AG09309 (cell line): Measurements from ENCODE around the gene PAEP.

Source experiments
- DNase-seq: peaks from one replicate; pipeline ENCODE4 v3.0.0-alpha.2; 2010; ENCODE audit warnings: low read depth
- H3K4me3 ChIP-seq: 2 replicates; pipeline ENCODE4 v1.5.1; 2011; ENCODE audit warnings: mild to moderate bottlenecking, low read depth, low read length, moderate library complexity; ENCODE audit not compliant: control insufficient read depth
- CTCF ChIP-seq: IDR thresholded peaks from 2 replicates; pipeline ENCODE4 v1.5.1; 2011; ENCODE audit warnings: mild to moderate bottlenecking, low read depth, low read length, inconsistent platforms; ENCODE audit not compliant: insufficient read depth, control insufficient read depth; ENCODE audit errors: missing control alignments

The PAEP gene

GRCh38 chr9:135584934-135585333, 23.4 kb downstream of the PAEP start:
- no peak overlapping the region for H3K4me3 ChIP-seq
- no peak for TF ChIP-seq CTCF
- no peak for DNase-seq

- no peak for DNase-seq
- H3K4me3 ChIP-seq = no peak overlapping the region
- no peak for TF ChIP-seq CTCF
Observed at GRCh38 chr9:135586601-135587109, 25.1 kb downstream of the PAEP start.

DNA sequence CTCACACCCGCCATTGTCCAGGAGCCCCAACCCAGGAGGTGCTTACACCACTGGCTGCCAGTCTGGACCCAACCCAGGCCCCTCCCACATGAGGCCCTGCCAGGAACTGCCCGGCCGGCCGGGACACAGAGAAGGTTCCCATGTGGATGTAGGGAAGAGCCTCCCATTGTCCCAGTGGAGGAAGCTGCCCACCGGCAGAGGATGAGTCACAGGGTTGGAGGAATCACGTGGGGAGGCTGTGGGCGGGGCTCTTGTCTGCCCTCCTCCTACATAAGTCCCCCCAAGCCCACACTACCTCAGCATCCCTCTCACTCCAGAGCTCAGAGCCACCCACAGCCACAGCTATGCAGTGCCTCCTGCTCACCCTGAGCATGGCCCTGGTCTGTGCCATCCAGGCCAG, 26.1 kb downstream of the PAEP start:
- no peak overlapping the region for H3K4me3 ChIP-seq
- DNase-seq = no peak
- TF ChIP-seq CTCF = no peak

DNA sequence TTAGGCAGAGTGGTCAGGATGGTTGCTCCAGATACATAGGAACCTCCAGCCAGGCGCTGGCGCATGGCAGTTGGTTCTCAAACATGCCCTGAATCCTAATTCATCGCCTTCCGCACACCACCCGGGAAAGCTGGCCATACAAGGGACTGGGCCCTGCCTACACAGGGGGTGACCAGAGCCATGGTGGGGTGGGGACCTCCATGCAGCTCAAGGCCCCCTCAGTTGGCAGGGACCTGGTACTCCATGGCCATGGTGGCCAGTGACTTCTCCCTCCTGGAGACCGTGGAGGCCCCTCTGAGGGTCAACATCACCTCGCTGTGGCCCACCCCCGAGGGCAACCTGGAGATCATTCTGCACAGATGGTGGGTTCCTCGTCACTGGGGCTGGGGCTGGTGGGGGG, 26.8 kb downstream of the PAEP start:
- no peak overlapping the region for H3K4me3 ChIP-seq
- no peak for DNase-seq
- TF ChIP-seq CTCF = no peak

GRCh38 chr9:135588886-135589595, 27.5 kb downstream of the PAEP start:
- H3K4me3 ChIP-seq = no peak overlapping the region
- TF ChIP-seq CTCF = no peak
- DNase-seq = no peak

DNA sequence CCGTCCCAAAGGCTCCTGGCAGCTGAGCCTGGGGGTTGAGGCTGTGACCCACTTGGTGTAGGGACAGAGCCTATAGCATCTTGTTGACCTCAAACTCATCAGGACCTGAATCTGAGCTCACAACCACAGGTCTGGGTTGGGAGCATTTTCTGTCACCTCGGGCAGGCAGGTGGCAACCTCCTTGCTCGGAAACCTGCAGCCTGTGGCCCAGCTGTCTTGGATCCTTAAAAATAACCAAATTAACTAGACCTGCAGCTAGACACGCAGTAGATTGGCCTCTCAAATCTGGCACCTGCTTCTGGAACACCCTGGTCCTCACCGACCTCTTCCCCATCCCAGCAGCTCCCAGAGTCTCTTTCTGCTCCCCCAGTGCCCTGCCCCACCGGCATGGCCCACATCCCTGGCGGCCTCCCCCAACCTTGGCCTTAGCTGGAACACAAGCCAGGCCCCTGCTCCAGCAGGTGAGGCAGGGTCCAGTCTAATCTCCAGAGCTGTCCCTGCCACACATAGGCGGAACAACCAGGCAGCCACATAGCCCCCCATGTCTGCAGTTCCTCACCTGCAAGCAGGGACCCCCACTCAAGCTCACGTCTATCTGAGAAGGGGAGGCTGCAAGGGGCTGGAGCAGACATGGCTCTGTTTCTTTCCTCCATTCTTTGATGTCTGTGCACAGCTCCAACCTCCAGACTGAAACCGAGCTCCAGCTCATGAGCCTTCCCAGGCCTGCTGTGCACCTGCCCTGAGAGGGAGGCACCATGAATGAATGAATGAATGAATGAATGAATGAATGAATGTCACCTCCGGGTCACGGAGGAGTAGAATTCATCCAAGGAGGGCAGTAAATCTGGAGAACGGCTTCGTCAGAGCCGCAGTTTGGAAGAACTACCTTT, 28.3 kb downstream of the PAEP start:
- DNase-seq = no peak
- no peak for TF ChIP-seq CTCF
- H3K4me3 ChIP-seq = no peak overlapping the region
